Effector CD8-positive, alpha-beta T cell (primary cell): Measurements from ENCODE around the gene GPR62.
"Not testable (repeated sequence)": the region's sequence is repeated elsewhere in the genome, so short reads cannot be mapped to it uniquely, and the experiment has no call there.

Source experiments
- DNase-seq: peaks from one replicate; lab custom pipeline; 2025; lab: John Stamatoyannopoulos, UW

Gene GPR62

GRCh38 chr3:51970606-51971300 lies 15.6 kb downstream of the GPR62 start:
- no peak for DNase-seq

GRCh38 chr3:51971350-51971749 lies 16.2 kb downstream of the GPR62 start:
- no peak for DNase-seq

GRCh38 chr3:51974277-51974962 lies 19.2 kb downstream of the GPR62 start:
- DNase-seq, result no peak

- DNase-seq, result peak; percentile 58
Observed at GRCh38 chr3:51974963-51975851, 20.0 kb downstream of the GPR62 start, which contains the start of gene ABHD14A. ABHD14A (plus strand) TSS chr3:51975064; CDS start chr3:51975136, 72 bp downstream.

GRCh38 chr3:51975852-51976549 lies 20.8 kb downstream of the GPR62 start:
- peak; percentile 20 for DNase-seq

- DNase-seq, result peak; percentile 4
Observed at GRCh38 chr3:51977446-51978142, 22.4 kb downstream of the GPR62 start.

GRCh38 chr3:51978143-51978502 lies 22.9 kb downstream of the GPR62 start:
- no peak for DNase-seq

- DNase-seq, result no peak
Observed at GRCh38 chr3:51980253-51980652, 25.1 kb downstream of the GPR62 start.

GRCh38 chr3:51982352-51982837 lies 27.2 kb downstream of the GPR62 start:
- DNase-seq, result peak; percentile 4

- peak; percentile 67 for DNase-seq
Observed at GRCh38 chr3:51982838-51983577, 27.8 kb downstream of the GPR62 start, which contains the start of gene ACY1. ACY1 (plus strand) TSS chr3:51983535; CDS start chr3:51984065, 530 bp downstream.

- DNase-seq, result no peak
Observed at GRCh38 chr3:51983578-51984268, 28.5 kb downstream of the GPR62 start.

GRCh38 chr3:51984269-51984647 lies 29.1 kb downstream of the GPR62 start:
- DNase-seq, result no peak

- no peak for DNase-seq
Observed at GRCh38 chr3:51985063-51985462, 29.9 kb downstream of the GPR62 start.

- DNase-seq, result no peak
Observed at GRCh38 chr3:51986010-51986947, 31.1 kb downstream of the GPR62 start.

- no peak for DNase-seq
Observed at GRCh38 chr3:51987568-51987967, 32.4 kb downstream of the GPR62 start.

- no peak for DNase-seq
Observed at GRCh38 chr3:51988286-51989146, 33.3 kb downstream of the GPR62 start.

- DNase-seq, result not testable (repeated sequence)
Observed at GRCh38 chr3:51990501-51990971, 35.4 kb downstream of the GPR62 start.
